CD4-positive, alpha-beta T cell (primary cell): ENCODE results near the gene RERE. TPM values are rescaled to one million over a fixed set of nuclear protein-coding genes. Genes with fewer than 3 reads are reported as not detected.

Source experiments
- ATAC-seq: fragments of 200-7000 bp; cut with Tn5 transposase; one replicate; pipeline ENCODE4 v1.10.0; 2022; ENCODE audit warnings: mild to moderate bottlenecking; ENCODE audit not compliant: poor library complexity
- CTCF ChIA-PET: fragments of 350-600 bp; sonication (Branson Sonifier 250); formaldehyde crosslinking; loops from one replicate; lab custom pipeline; 2021; ENCODE audit warnings: antibody characterized with exemption, inconsistent platforms; lab: Charles Lee
- POLR2A ChIA-PET: fragments of 350-600 bp; sonication (Branson Sonifier 250); formaldehyde crosslinking; loops from one replicate; lab custom pipeline; 2021; ENCODE audit warnings: antibody characterized with exemption, inconsistent platforms; lab: Charles Lee
- DNase-seq, 14 experiments: peaks; one replicate each; pipeline ENCODE4 v3.0.0-alpha.2; 2013 to 2020; ENCODE audit warnings: mixed read lengths in 2 of 14
- H3K27ac ChIP-seq, 2 donors: one replicate each; pipeline versions ENCODE4 v1.5.1 to v1.7.0; 2013; ENCODE audit warnings: low read length in 2 of 2, low read depth in 1 of 2, mild to moderate bottlenecking in 1 of 2
- H3K27me3 ChIP-seq, 2 experiments: 1 replicate in 1 of 2; 2 replicates in 1 of 2; pipeline versions ENCODE4 v1.6.1 to v1.7.0; 2013; ENCODE audit warnings: low read length in 2 of 2, control low read depth in 1 of 2, mild to moderate bottlenecking in 1 of 2, moderate library complexity in 1 of 2; ENCODE audit not compliant: insufficient read depth in 2 of 2, control insufficient read depth in 1 of 2
- H3K36me3 ChIP-seq: one replicate; pipeline ENCODE4 v1.6.1; 2013; ENCODE audit warnings: low read length, control low read depth; ENCODE audit not compliant: insufficient read depth
- H3K4me1 ChIP-seq: one replicate; pipeline ENCODE4 v1.6.1; 2013; ENCODE audit warnings: low read length, control low read depth; ENCODE audit not compliant: insufficient read depth
- H3K4me3 ChIP-seq: one replicate; pipeline ENCODE4 v1.5.1; 2013; ENCODE audit warnings: mild to moderate bottlenecking, low read length, moderate library complexity
- H3K9me3 ChIP-seq, 2 experiments: 1 replicate in 1 of 2; 2 replicates in 1 of 2; pipeline versions ENCODE4 v1.6.1 to v1.7.0; 2013; ENCODE audit warnings: low read length in 2 of 2, mild to moderate bottlenecking in 2 of 2, control low read depth in 1 of 2, moderate library complexity in 1 of 2; ENCODE audit not compliant: control insufficient read depth in 1 of 2, insufficient read depth in 1 of 2
- H3K27ac Mint-ChIP-seq: one replicate; pipeline ENCODE4 v1.8.0; 2020; ENCODE audit warnings: mixed read lengths
- H3K27me3 Mint-ChIP-seq: one replicate; pipeline ENCODE4 v1.8.0; 2021; ENCODE audit warnings: mixed read lengths
- H3K36me3 Mint-ChIP-seq: one replicate; pipeline ENCODE4 v1.8.0; 2021; ENCODE audit warnings: low read depth, mixed read lengths
- H3K4me1 Mint-ChIP-seq: one replicate; pipeline ENCODE4 v1.8.0; 2021; ENCODE audit warnings: low read depth, mixed read lengths
- H3K4me3 Mint-ChIP-seq: one replicate; pipeline ENCODE4 v1.8.0; 2020; ENCODE audit warnings: mild to moderate bottlenecking, mixed read lengths
- H3K9me3 Mint-ChIP-seq: one replicate; pipeline ENCODE4 v1.8.0; 2020; ENCODE audit warnings: mixed read lengths
- CTCF ChIP-seq: fragments of 200-600 bp; IDR thresholded peaks from one replicate; pipeline ENCODE4 v1.8.0; 2022; ENCODE audit warnings: antibody characterized with exemption, mild to moderate bottlenecking
- intact Hi-C, 2 experiments: fragments of 100-400 bp; cut with DNase I in 1 of 2; cut with micrococcal nuclease in 1 of 2; formaldehyde crosslinking; loops; one replicate each; pipeline versions ENCODE4 v1.15.1 to v1.9.0; 2023 to 2025; cut with DNase I, micrococcal nuclease
- total RNA-seq, 174 experiments: library from RNA in 2 of 174; stranded (reverse) in 2 of 174; gene quantifications; one replicate each; pipeline ENCODE4 v1.2.3 and lab custom pipeline; 2021 to 2026

The RERE gene
- total RNA-seq, 2 experiments from 2014 or later, result 78.4 to 84.0 TPM

DNA sequence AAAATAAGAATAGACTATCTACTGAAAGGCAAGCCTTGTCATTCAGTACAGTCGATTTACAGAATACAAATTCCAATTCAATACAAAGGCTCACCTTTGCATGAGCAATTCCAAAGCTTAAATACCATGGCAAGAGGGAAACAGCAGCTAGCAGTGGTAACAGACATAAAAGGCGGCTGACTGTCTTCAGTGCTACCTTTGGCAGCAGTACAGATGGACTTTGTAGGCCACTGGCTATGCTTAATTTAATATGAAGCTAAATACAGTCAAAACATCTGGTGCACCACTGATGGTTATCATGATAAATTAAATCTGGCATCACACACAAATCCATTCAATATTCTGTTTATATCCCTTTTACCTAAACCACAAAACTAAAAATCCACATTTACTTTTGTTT lies 62.4 kb downstream of the RERE start:
- no peak for TF ChIP-seq CTCF
- H3K36me3 Mint-ChIP-seq, result no peaks in the 10 kb centered on the region
- Histone ChIP-seq H3K27ac (no peak overlapping the region), H3K4me3 (no peak overlapping the region), H3K27me3 (no peaks in the 10 kb centered on the region), H3K36me3 (no peaks in the 10 kb centered on the region), H3K4me1 (no peaks in the 10 kb centered on the region), H3K9me3 (no peaks in the 10 kb centered on the region)
- ChIA-PET POLR2A (no interaction called here), CTCF (no interaction called here)
- no peak overlapping the region for H3K27ac Mint-ChIP-seq
- H3K27me3 Mint-ChIP-seq, result no peaks in the 10 kb centered on the region
- peaks cover 22% of the 10 kb centered on the region for H3K4me1 Mint-ChIP-seq
- ATAC-seq, result no peak
- H3K9me3 Mint-ChIP-seq, result no peaks in the 10 kb centered on the region
- no peak overlapping the region for H3K4me3 Mint-ChIP-seq
- no peak for DNase-seq
- intact Hi-C loops, result no loop called here

DNA sequence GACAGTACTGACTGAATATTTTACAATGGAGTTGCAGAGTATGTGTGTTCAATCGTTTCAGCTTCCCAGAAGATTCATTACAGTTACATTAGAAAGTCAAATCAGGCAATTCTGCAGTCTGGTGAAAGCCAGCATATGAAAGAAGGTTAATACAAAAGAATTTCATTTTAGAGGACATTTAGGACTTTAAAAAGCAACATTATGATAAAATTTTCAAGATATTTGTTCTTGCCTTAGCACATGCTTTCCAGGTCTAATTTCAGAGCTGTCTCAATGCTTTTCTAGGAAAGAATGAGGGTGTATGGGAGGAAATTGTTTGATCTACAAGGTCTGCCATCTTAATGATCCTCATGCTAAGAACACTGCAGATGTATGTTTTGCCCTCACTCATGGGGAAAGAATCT lies 63.2 kb downstream of the RERE start:
- Mint-ChIP-seq H3K4me1 (peaks cover 22% of the 10 kb centered on the region), H3K9me3 (no peaks in the 10 kb centered on the region), H3K27ac (no peak overlapping the region), H3K36me3 (peaks cover 4% of the 10 kb centered on the region), H3K27me3 (no peaks in the 10 kb centered on the region), H3K4me3 (no peak overlapping the region)
- Histone ChIP-seq H3K4me1 (no peaks in the 10 kb centered on the region), H3K27ac (no peak overlapping the region), H3K27me3 (no peaks in the 10 kb centered on the region), H3K9me3 (no peaks in the 10 kb centered on the region), H3K4me3 (no peak overlapping the region), H3K36me3 (no peaks in the 10 kb centered on the region)
- intact Hi-C loops, result no loop called here
- TF ChIP-seq CTCF, result no peak
- no peak for DNase-seq
- no peak for ATAC-seq
- CTCF ChIA-PET, result no interaction called here
- POLR2A ChIA-PET, result no interaction called here

DNA sequence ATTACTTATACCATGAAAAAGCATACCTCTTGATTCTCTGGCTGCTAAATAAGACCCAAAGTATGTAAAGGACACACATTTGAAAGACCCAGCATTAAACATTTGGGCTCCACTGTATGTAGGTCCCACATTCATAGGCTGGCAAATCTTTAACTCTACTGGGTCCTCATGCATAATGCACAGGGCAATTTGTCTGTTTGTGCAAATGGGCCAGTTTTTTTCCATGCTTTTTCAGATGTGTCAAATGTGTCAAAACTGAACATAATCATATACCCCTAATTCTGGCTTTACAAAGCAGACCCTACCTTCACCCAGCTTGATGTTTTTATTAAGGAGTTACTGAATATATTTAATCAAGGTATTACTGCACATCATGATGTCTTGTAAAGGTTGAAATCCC lies 63.7 kb downstream of the RERE start:
- no peaks in the 10 kb centered on the region for H3K9me3 ChIP-seq
- ChIA-PET POLR2A (no interaction called here), CTCF (no interaction called here)
- H3K36me3 Mint-ChIP-seq, result peaks cover 6% of the 10 kb centered on the region
- no peak overlapping the region for H3K27ac ChIP-seq
- no peaks in the 10 kb centered on the region for H3K4me1 ChIP-seq
- H3K36me3 ChIP-seq, result no peaks in the 10 kb centered on the region
- no peaks in the 10 kb centered on the region for H3K27me3 Mint-ChIP-seq
- H3K27me3 ChIP-seq, result no peaks in the 10 kb centered on the region
- TF ChIP-seq CTCF, result no peak
- no peaks in the 10 kb centered on the region for H3K9me3 Mint-ChIP-seq
- no peak overlapping the region for H3K4me3 Mint-ChIP-seq
- H3K4me1 Mint-ChIP-seq, result peaks cover 22% of the 10 kb centered on the region
- H3K27ac Mint-ChIP-seq, result no peak overlapping the region
- no peak for DNase-seq
- no peak overlapping the region for H3K4me3 ChIP-seq
- no peak for ATAC-seq
- intact Hi-C loops, result no loop called here
